Transverse colon (tissue), 4 donors: ENCODE results near the gene MFF. TPM values are rescaled to one million over a fixed set of nuclear protein-coding genes. Genes with fewer than 3 reads are reported as not detected.

ENCODE experiments used
- DNase-seq: peaks from one replicate; pipeline ENCODE4 v3.0.0-alpha.2; 2019
- H3K27ac ChIP-seq, 4 donors: fragments of 200-600 bp; sonication (generic); 2 replicates each; pipeline ENCODE4 v1.5.1; 2016 to 2018; ENCODE audit warnings: inconsistent platforms in 4 of 4
- H3K27me3 ChIP-seq: fragments of 200-600 bp; sonication (generic); 2 replicates; pipeline ENCODE4 v1.5.1; 2017; ENCODE audit warnings: inconsistent platforms
- H3K36me3 ChIP-seq, 4 donors: fragments of 200-600 bp; sonication (generic); 2 replicates each; pipeline ENCODE4 v1.5.1; 2017 to 2019; ENCODE audit warnings: inconsistent platforms in 4 of 4
- H3K4me1 ChIP-seq, 4 donors: fragments of 200-600 bp; sonication (generic); 2 replicates each; pipeline ENCODE4 v1.5.1; 2017 to 2020; ENCODE audit warnings: inconsistent platforms in 4 of 4
- H3K4me3 ChIP-seq, 4 donors: fragments of 200-600 bp; sonication (generic); 1 replicate in 1 of 4; 2 replicates in 3 of 4; pipeline versions ENCODE4 v1.5.1 to v1.6.1; 2017 to 2019; ENCODE audit warnings: inconsistent platforms in 4 of 4
- H3K9me3 ChIP-seq, 2 donors: fragments of 200-600 bp; sonication (generic); 2 replicates each; pipeline ENCODE4 v1.5.1; 2017 to 2019; ENCODE audit warnings: inconsistent platforms in 2 of 2
- CTCF ChIP-seq, 5 experiments: fragments of 200-600 bp in 3 of 5; fragments of 450-650 bp in 2 of 5; sonication (generic) in 3 of 5; IDR thresholded peaks; 1 replicate in 2 of 5; 2 replicates in 3 of 5; pipeline ENCODE4 v1.5.1; 2016 to 2017; ENCODE audit warnings: antibody characterized with exemption in 5 of 5, inconsistent platforms in 3 of 5, mild to moderate bottlenecking in 2 of 5, moderate library complexity in 1 of 5
- EP300 ChIP-seq: sonication (generic); formaldehyde crosslinking; IDR thresholded peaks from one replicate; pipeline ENCODE4 v1.6.1; 2017; ENCODE audit warnings: antibody characterized with exemption, low read depth
- POLR2A ChIP-seq: fragments of 450-650 bp; IDR thresholded peaks from one replicate; pipeline ENCODE4 v1.6.1; 2016; ENCODE audit warnings: antibody characterized with exemption, mild to moderate bottlenecking, moderate library complexity
- POLR2AphosphoS5 ChIP-seq, 3 donors: sonication (generic); formaldehyde crosslinking; IDR thresholded peaks; one replicate each; pipeline ENCODE4 v1.6.1; 2016; ENCODE audit warnings: antibody characterized with exemption in 3 of 3
- WGBS, 2 donors: methylation state at CpG; one replicate each; pipeline ENCODE4 v1.1.5; 2018; ENCODE audit warnings: low coverage in 1 of 2; 5-methylcytosine and 5-hydroxymethylcytosine counted together
- in situ Hi-C, 4 donors: fragments of 200-750 bp; cut with MboI; loops; one replicate each; pipeline versions ENCODE4 v1.15.0 to v1.15.1; 2017; ENCODE audit warnings: low sequenced_read_pairs in 3 of 4, low pct_ligation_motif_present in 1 of 4, low pct_unique_long_range_greater_than_20kb in 1 of 4
- intact Hi-C: fragments of 100-400 bp; cut with DNase I; formaldehyde crosslinking; loops from one replicate; pipeline ENCODE4 v1.15.1; 2023; ENCODE audit warnings: low total_unique reads
- total RNA-seq, 4 donors: library from RNA; depleted of rRNA; stranded (reverse); fragments of >200 nt; gene quantifications; one replicate each; pipeline ENCODE4 v1.1.0, GENCODE V29; 2016

The MFF gene
- total RNA-seq, 4 donors from 2014 or later = 22.3 to 127 (median 103) TPM

GRCh38 chr2:227370791-227371312, 45.8 kb downstream of the MFF start:
- Histone ChIP-seq H3K36me3 (no peaks in the 10 kb centered on the region), H3K4me3 (no peak overlapping the region), H3K27me3 (no peaks in the 10 kb centered on the region), H3K27ac (no peak overlapping the region), H3K4me1 (no peaks in the 10 kb centered on the region), H3K9me3 (no peaks in the 10 kb centered on the region)
- WGBS, 2 donors = 73 to 83% methylated on average over 4 to 9 of the region's 9 CpGs
- no peak for TF ChIP-seq CTCF (IDR thresholded peaks at IDR 0.05)
- no peak for TF ChIP-seq POLR2A
- no peak for TF ChIP-seq EP300
- TF ChIP-seq POLR2AphosphoS5 (IDR thresholded peaks at IDR 0.05) = no peak
- in situ Hi-C loops (no loop called here), intact Hi-C loops (no loop called here)
- no peak for DNase-seq

GRCh38 chr2:227373389-227373788, 48.3 kb downstream of the MFF start:
- Histone ChIP-seq H3K27me3 (no peaks in the 10 kb centered on the region), H3K9me3 (no peaks in the 10 kb centered on the region), H3K4me3 (no peak overlapping the region), H3K36me3 (no peaks in the 10 kb centered on the region), H3K4me1 (peaks cover 0 to 15% (median 7%) of the 10 kb centered on the region in 4 donors), H3K27ac (no peak overlapping the region)
- 92% methylated on average over 10 of the region's 10 CpGs; no CpG with 5 or more reads in 1 of the 2 donors for WGBS, 2 donors
- no peak for TF ChIP-seq POLR2A
- TF ChIP-seq POLR2AphosphoS5 (IDR thresholded peaks at IDR 0.05) = no peak
- TF ChIP-seq CTCF (IDR thresholded peaks at IDR 0.05) = no peak
- TF ChIP-seq EP300 = no peak
- intact Hi-C loops (no loop called here), in situ Hi-C loops (no loop called here)
- no peak for DNase-seq

GRCh38 chr2:227374158-227374557, 49.1 kb downstream of the MFF start:
- no peak overlapping the region for H3K27ac ChIP-seq
- H3K27me3 ChIP-seq = no peaks in the 10 kb centered on the region
- no peak for DNase-seq
- peaks cover 0 to 20% (median 8%) of the 10 kb centered on the region in 4 donors for H3K4me1 ChIP-seq
- intact Hi-C loops (no loop called here), in situ Hi-C loops (no loop called here)
- TF ChIP-seq POLR2A (no peak), POLR2AphosphoS5 (IDR thresholded peaks at IDR 0.05) (no peak), CTCF (IDR thresholded peaks at IDR 0.05) (no peak), EP300 (no peak)
- H3K9me3 ChIP-seq = no peaks in the 10 kb centered on the region
- WGBS, 2 donors = 77 to 83% methylated on average over 6 of the region's 6 CpGs
- no peak overlapping the region for H3K4me3 ChIP-seq
- H3K36me3 ChIP-seq = no peaks in the 10 kb centered on the region

- Histone ChIP-seq H3K27ac (no peak overlapping the region), H3K9me3 (no peaks in the 10 kb centered on the region), H3K36me3 (no peaks in the 10 kb centered on the region), H3K4me1 (peaks cover 0 to 26% (median 11%) of the 10 kb centered on the region in 4 donors), H3K4me3 (no peak overlapping the region), H3K27me3 (no peaks in the 10 kb centered on the region)
- intact Hi-C loops (no loop called here), in situ Hi-C loops (no loop called here)
- WGBS, 2 donors = 50 to 58% methylated on average over 9 of the region's 9 CpGs
- DNase-seq = no peak
- TF ChIP-seq CTCF (IDR thresholded peaks at IDR 0.05) = no peak
- TF ChIP-seq EP300 = no peak
- no peak for TF ChIP-seq POLR2A
- no peak for TF ChIP-seq POLR2AphosphoS5 (IDR thresholded peaks at IDR 0.05)
Measured at GRCh38 chr2:227376656-227377396, 51.8 kb downstream of the MFF start.
